NCI-H1694 treated with DMSO at 0.1 percent for 48 hours (cell line): ENCODE data around the gene RINL.
"Not testable (repeated sequence)": the region's sequence is repeated elsewhere in the genome, so short reads cannot be mapped to it uniquely, and the experiment has no call there.

Experiments
- DNase-seq: peaks from one replicate; lab custom pipeline; 2025; lab: John Stamatoyannopoulos, UW

Gene RINL

DNA sequence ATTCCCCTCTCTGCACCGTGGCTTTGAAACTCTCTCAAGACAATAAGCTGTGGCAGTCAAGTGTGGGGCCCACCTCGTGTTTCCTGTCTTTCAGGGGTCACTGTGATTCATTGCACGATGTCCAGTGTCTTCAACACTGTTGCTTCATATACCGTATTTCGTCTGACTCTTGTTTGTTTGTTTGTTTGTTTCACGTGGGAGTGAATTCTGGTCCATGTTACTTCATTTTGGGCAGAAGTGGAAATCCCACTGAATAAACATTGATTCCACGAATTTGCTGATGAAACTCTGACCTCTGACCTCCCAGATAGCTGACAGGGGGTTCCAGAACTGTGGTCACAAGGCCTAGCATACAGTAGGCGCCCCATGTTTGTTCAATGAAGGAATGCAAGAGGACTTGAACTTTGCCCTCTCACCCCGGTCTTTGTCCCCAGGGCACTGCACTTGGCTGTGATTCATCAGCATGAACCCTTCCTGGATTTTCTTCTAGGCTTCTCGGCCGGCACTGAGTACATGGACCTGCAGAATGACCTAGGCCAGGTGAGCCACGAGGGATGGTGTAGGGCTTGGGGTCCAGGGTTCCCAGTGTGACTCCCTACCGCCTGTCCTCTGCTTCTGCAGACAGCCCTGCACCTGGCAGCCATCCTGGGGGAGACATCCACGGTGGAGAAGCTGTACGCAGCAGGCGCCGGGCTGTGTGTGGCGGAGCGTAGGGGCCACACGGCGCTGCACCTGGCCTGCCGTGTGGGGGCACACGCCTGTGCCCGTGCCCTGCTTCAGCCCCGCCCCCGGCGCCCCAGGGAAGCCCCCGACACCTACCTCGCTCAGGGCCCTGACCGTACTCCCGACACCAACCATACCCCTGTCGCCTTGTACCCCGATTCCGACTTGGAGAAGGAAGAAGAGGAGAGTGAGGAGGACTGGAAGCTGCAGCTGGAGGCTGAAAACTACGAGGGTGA is 26.8 kb upstream of the RINL start:
- no peak for DNase-seq

- no peak for DNase-seq
Measured at GRCh38 chr19:38901683-38902082, 23.6 kb upstream of the RINL start.

GRCh38 chr19:38900743-38901190 is 22.7 kb upstream of the RINL start:
- no peak for DNase-seq

- DNase-seq = no peak
Measured at GRCh38 chr19:38900202-38900629, 22.1 kb upstream of the RINL start.

- peak; percentile 99 for DNase-seq
Measured at GRCh38 chr19:38899447-38900201, 21.5 kb upstream of the RINL start, which contains the start of the genes NFKBIB and SIRT2. Gene NFKBIB (plus strand): TSS chr19:38899969. CDS start chr19:38900033, 64 bp downstream. Gene SIRT2 (minus strand): TSS chr19:38899618. CDS start chr19:38899521, 97 bp downstream.

GRCh38 chr19:38898788-38899446 is 20.8 kb upstream of the RINL start:
- DNase-seq = no peak

GRCh38 chr19:38894968-38895367 is 16.9 kb upstream of the RINL start:
- DNase-seq = no peak

- DNase-seq = no peak
Measured at GRCh38 chr19:38893341-38893771, 15.3 kb upstream of the RINL start.

GRCh38 chr19:38892841-38893240 is 14.8 kb upstream of the RINL start:
- no peak for DNase-seq

DNA sequence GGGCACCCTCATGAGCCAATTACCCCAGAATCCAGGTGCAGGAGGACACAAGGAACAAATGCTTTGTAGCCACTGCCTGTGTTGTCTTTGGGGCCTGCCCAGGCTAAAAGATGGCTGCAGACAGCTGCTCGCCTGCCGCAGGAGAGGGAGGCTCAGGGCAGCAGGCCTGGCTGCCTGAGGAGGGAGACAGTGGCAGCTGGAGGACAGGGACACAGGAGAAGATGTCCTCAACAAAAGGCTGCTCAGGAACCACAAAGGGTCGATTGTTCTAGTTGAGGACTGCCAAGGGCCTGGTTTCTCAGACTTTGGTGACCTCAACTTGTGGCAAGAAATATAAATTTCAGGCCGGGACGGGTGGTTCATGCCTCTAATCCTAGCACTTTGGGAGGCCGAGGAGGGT is 13.7 kb upstream of the RINL start:
- no peak for DNase-seq

GRCh38 chr19:38890686-38891085 is 12.6 kb upstream of the RINL start:
- DNase-seq = no peak

DNA sequence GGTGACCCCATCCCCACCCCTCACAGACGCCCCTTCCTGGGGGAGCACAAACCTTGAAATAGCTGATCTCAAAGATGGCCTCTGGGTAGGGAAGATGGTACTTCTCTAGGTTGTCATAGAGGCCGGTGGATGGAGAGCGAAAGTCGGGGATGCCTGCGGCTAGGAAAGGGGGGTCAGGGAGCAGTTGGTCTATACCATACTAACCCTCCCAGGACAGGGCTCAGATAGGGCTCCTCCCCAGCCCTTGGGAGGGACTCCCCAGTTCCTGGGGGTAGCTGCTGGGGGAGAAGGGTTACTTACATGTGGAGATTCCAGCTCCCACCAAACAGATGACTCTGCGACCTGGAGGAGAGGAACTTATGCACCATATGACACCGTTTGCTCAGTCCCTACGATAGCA is 11.7 kb upstream of the RINL start:
- no peak for DNase-seq

DNA sequence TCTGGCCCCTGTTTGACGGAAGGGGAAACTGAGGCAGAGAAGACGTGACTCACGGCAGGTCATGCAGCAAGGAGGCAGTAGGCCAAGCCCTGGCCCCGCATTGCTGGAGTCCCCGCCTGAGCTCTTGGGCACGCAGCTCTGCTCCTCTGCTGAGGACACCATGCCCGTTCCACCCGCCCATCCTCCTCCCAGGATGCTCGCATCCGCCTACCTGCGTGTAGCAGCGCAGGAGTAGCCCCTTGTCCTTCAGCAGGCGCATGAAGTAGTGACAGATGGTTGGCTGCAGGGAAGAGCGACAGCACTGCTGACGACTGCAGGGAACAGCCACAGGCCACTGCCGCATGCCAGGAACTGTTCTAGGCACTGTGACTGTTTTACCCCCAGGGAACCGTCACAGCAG is 10.8 kb upstream of the RINL start:
- no peak for DNase-seq

DNA sequence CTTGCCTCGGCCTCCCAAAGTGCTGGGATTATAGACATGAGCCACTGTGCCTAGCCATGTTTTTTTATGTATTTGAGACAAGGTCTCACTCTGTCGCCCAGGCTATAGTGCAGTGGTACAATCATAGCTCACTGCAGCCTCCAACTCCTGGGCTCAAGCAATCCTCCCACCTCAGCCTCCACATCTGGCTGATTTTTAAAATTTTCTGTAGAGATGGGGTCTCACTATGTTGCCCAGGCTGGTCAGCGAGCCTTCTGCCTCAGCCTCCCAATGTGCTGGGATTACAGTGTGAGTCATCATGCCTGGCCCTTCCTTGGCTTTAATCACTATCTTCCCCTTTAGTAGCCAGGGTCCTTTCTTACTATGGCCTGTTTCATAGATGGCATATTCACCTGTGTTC is 6.6 kb upstream of the RINL start:
- DNase-seq = not testable (repeated sequence)

DNA sequence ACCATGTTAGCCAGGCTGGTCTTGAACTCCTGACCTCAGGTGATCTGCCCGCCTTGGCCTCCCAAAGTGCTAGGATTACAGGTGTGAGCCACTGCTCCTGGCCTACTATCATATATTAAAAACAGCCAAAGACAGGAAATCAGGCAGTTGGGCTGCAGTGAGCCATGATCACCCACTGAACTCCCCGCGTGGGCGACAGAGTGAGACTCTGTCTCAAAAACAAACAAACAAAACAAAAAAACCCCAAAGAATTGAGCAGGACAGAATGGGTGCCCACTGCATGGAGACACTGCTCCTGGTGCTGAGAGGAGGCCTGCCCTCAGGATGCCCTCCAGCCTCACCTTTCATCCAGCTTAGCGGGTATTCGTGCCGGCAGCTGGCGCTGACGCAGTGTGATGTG is 5.2 kb upstream of the RINL start:
- no peak for DNase-seq

GRCh38 chr19:38880882-38881609 is 3.0 kb upstream of the RINL start:
- DNase-seq = no peak

DNA sequence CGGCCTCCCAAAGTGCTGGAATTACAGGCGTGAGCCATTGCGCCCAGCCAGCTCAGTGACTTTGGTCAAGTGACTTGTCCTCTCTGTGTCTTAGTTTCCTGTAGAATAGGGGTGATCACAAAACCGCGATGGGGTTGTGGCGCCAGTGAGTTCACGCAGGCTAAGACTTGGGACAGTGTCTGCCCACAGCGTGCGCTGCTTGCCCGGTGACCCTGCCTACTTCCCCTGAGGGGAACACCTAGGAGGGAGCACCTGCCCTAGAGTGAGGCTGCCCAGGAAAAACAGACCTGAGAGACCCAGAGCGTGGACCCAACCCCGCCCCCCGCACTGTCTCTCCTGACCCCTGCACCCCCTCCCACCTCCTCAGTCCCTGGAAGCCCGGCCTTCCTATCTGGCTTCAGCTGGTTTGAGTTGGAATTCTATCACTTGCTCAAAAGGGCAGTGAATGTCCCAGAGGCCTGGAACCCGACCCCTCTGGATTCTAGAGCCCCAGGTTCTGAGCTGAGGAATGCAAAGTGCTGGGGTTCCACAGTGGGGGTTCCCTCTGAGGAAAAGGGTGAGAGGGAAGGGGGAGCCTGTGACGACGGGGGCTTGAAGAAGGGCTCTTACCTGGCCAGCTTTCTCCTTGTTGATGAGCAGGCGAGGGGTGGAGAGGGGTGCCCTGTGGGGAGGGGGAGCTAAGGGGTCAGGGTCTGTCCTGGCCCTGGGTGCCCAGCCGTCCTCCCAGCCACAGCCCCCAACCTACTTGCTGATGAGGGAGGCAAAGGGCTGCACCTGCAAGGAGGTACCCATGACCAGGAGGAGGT is 2.2 kb upstream of the RINL start:
- no peak for DNase-seq

- DNase-seq = no peak
Measured at GRCh38 chr19:38879400-38879751, 1.3 kb upstream of the RINL start.

GRCh38 chr19:38878575-38879399 is 712 bp upstream of the RINL start:
- DNase-seq = no peak
